SH-SY5Y (cell line): ENCODE results near the gene CTNNA1.

Source experiments
- GATA2 ChIP-seq: IDR thresholded peaks from 2 replicates; pipeline ENCODE4 v1.6.1; 2011; ENCODE audit warnings: mild to moderate bottlenecking, low read depth, low read length
- GATA3 ChIP-seq: IDR thresholded peaks from 2 replicates; pipeline ENCODE4 v1.6.1; 2011; ENCODE audit warnings: low read depth, mild to moderate bottlenecking, low read length, moderate library complexity

- TF ChIP-seq GATA2 (no peak), GATA3 (no peak)
Observed at GRCh38 chr5:138833080-138833479, 79.9 kb downstream of the CTNNA1 start.
